ENCODE data around the gene IFI44.
A peak's percentile ranks its signal among the peaks of the same experiment; 100 is the strongest.

- TF ChIP-seq ZNF274 (IDR thresholded peaks at IDR 0.05; ENCODE audit: low read depth, low read length): no peak
- TF ChIP-seq SUZ12 (IDR thresholded peaks at IDR 0.05; ENCODE audit: extremely low read depth, insufficient read depth, insufficient read length): no peak
- TF ChIP-seq YY1 (IDR thresholded peaks at IDR 0.05; ENCODE audit: insufficient read depth, insufficient read length): peak; percentile 34
Measured at GRCh38 chr1:78607944-78608343, 41.7 kb upstream of the IFI44 start.

Data from NT2/D1 (cell line).